T-helper 22 cell (primary cell): ENCODE results near the gene MYO18A.

Experiments used
- DNase-seq: peaks from one replicate; pipeline ENCODE4 v3.0.0-alpha.2; 2020; ENCODE audit warnings: low read depth

Gene MYO18A

DNA sequence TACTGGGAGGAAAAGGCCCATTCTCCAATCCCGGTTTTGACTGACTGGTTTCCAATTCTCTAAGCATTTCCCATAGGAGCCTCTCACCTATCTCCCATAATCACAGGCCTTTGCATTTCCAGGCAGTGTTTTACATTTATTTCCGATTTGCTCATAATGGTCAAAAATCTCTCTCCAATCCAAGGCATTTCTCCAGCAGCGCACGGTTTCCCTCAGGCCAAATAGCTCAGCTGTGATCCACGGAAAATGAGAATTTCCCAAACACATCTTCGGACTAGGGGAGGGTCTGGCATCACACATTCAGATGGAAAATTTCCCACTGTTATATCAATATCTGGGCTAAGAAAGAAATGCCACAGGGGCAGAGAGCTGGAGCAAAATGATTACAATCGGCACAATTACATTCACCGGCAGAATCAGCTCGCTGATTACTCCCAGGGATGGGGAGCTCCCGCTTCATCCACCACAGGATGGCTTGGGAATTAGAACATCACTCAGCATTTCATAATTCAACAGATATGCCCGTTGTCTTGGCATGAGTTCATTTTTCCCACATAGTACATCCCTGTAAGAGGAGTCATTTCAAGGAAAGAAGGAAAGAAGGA, 130.6 kb downstream of the MYO18A start:
- DNase-seq: no peak

DNA sequence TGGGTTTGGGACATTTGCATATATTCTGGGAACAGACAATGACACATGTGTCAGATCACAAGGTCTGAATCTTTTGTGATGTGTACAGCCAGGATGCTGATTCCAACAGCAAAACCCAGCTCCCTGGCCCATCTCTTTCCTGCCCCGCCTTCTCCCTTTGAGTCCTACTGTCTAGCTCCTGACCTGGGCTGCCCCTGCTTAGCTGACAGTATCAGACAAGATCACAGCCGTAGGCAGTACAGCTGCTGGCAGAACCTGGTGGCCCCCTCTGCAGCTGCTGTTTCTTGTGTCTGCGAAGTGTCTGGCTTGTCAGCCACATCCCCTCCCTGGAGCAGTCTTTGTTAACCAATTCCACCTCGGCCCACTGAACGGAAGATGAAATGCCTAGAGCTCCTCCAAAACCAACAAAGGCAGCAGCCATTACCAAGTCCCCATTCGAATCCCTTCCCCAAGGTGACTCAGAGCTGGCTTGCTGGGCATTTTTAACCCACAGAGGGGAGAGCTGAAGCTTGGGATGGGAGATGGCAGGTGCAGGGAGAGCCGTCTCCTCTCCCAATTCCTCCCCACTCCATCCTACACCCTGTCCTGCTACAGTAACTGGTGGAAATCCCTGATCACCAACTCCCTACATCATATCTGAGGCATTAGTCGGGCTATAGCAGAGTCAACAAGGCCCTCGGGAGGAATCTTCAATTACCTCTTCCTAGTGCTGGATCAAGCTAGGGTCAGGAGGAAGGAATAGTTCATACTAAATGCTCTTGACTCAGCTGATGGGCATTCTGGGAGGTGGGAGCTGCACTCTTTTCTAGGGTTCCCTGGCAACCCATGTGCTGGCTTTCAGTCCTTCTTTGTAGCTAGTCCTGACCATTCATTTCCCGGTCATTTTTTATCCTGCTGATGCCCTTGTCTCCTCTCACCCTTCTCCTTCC, 131.5 kb downstream of the MYO18A start:
- DNase-seq: no peak

DNA sequence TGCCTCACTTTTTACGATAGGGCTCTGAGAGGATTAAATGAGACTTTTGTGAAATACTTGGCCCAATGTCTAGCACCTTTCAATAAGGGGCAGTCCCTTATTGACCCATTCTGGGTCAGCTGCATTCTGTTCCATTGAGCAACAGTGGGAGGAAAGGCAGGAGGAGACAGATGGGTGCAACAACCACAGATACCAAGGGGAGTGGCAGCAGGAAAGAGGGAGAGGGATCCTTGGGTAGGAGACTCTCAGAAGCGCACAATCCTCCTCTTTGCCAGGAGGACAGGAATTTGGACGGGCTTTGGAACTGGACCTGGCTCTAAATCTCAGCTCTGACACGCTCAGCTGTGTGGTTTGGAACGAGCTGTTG, 133.7 kb downstream of the MYO18A start:
- DNase-seq: no peak

DNA sequence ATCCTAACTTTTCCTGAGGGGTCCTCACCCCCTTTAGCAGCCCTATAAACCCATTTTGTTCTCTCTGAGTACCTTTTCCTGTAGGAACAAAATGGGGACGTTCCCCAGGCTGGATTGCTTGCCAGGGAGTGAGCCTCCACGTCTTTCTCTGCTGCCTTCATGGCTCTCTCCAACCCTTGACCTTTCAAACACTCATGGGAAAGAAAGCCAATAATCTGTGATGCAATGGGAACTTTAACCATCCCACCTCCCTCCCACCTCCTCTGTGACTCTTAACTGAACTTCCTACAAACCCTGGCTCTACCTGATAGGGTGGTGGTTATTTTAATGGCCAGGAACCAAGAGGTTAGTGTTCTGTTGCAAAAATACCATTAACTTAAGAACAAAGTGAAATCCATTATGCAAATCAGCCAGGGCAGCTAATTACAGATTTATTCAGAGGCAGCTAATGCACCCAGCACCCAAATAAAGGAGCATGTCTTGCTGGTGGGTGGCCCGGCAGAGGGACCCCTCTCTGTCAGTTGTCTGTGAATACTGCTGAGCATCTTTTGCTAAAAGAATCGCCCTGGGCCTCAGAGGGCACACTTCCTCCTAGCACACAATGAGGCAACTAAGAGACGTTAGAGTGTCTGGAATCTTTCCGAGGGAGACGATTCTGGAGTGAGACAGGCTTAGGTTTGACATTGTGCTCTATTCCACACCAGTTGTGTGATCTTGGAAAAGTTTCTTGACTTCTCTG, 134.3 kb downstream of the MYO18A start:
- no peak for DNase-seq

DNA sequence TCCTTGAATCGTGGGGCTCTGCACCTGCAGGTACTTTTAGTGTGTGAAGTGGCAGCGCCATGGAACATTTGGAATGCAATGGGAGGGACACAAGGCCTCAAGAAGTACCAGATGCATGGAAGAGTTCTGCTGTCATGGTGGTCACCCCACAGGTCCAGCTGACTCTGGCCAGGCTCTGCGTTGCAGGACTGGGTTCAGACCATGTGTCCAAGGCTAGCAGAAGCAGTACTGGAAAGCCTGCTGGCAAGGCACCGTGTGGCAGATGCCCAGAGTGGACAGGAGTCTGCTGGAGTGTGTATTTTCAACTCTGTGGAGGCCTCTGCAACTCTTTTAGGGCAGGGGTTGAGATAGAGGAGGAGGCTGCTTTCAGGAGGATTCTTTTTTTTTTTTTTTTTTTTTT, 135.2 kb downstream of the MYO18A start:
- DNase-seq: no peak

DNA sequence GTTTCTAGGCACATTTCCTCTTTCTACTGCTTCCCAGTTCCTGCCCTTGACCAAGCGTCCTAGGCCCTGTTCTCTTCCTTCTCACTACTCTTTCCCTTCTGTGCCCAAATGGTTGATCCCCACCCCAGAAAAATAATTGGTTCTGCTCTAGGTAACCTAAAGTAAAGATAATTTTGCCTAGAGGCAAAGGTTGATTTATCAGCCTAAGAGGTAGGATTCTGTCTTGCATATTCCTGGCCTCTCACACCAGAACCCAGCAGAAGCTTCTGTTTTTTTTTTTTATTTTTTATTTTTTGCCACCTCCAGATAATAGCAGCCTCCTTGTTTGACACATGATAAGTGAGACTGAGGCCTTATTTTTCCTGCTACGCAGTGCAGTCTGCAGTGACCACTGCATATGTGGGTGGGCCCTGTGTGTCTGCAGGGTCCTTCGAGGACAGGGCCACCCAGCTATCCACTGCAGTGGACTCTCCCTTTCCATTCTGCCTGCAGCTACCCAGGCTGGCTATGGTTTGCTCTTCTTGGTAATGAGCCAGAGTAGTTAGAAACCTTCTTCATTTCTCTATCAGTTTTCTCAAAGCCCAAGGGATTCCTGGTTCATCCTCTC, 136.6 kb downstream of the MYO18A start:
- DNase-seq: no peak

DNA sequence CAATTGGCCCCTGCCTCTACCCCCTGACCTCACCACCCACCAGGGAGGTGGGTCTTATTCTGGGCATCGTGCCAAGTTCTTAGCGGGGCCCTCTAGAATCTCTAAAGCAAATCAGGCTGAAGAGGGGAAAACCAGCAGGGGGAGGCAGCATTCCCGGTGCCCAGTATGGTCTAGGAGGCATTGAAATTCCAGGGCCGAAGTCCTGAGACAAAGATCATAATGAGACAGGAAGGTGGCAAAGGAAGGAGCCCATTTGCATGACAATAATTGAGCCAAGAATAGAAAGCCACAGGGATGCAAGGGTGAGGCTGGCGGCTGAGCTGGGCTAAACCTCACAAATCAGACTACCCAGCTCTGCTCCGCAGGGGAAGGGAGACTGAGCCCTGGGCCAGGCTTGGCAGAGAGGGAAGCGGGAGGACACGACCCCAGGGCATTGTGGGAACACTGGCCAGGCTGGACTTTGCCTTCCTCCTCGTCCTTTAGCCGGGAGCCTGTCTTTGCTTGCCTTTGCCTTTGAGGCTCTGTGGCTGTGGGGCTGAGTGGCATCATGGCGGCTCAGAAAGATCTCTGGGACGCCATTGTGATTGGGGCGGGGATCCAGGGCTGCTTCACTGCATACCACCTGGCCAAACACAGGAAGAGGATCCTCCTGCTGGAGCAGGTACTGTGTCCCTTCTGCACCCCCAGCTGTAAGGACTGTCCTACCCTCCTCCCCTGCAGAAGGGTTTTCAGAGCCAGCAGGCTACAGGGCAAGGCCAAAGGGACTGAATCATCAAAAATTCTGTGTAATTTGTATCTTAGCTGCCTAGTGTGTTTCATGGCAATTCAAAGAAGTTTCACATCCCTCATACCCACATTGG, 137.3 kb downstream of the MYO18A start, which contains the start of gene PIPOX:
PIPOX (plus strand) TSS at position 463 of the 860 bp plus-strand sequence; CDS start at position 548, 85 bp downstream.
- no peak for DNase-seq

DNA sequence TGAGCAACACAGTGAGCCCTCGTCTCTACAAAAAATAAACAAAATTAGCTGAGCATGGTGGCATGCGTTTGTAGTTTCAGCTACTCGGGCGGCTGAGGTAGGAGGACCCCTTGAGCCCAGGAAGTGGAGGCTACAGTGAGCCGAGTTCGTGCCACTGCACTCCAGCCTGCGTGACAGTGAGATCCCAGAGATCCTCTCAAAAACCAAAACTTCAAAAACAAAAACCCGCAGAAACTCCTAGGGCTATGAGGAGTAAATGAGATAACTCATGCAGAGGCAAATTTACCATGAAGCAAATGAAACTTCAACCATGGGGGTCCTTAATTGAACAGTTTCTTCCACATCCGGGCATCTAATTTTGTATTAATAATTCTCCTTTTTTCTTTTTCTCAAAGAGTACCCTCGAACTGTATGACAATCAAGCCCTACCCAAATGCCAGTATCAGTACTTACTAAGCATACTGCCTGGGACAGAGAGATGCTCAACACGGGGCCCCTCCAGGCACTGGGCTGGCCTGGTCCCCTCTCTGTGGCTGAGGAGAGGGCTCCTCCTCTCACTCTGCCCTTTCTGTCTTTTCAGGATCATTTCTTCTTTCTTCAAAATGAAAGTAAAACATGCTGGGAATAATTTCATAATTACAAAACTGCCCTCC, 138.0 kb downstream of the MYO18A start:
- no peak for DNase-seq

DNA sequence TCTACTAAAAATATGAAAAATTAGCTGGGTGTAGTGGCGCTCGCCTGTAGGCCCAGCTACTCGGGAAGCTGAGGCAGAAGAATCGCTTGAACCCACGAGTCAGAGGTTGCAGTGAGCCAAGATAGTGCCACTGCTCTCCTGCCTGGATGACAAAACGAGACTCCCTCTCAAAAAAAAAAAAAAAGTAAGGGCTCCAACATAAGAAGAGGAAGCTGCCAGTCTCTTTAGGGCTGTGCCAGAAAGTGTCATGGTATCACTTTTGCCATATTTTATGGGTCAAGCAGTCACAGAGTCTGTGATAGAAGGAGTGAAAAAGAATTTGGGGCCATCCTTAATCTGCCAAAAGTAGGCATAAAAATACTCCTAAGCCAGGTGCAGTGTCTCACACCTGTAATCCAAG, 138.6 kb downstream of the MYO18A start:
- DNase-seq: no peak

DNA sequence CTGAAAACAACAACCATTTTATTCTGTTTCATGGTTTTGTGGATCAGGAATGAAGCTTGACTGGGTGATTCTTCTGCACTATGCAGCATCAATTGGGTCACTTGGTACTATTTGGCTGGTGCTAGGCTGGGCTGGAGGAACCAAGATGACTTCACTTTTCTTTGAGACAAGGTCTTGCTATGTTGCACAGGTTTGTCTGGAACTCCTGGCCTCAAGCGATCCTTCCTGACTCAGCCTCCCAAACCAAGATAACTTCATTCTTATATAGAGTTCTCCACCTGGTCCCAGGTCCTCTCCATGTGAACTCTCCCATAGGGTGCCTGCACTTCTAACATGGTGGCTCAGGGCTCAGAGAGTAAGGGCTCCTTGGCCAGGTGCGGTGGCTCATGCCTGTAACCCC, 139.1 kb downstream of the MYO18A start:
- no peak for DNase-seq

DNA sequence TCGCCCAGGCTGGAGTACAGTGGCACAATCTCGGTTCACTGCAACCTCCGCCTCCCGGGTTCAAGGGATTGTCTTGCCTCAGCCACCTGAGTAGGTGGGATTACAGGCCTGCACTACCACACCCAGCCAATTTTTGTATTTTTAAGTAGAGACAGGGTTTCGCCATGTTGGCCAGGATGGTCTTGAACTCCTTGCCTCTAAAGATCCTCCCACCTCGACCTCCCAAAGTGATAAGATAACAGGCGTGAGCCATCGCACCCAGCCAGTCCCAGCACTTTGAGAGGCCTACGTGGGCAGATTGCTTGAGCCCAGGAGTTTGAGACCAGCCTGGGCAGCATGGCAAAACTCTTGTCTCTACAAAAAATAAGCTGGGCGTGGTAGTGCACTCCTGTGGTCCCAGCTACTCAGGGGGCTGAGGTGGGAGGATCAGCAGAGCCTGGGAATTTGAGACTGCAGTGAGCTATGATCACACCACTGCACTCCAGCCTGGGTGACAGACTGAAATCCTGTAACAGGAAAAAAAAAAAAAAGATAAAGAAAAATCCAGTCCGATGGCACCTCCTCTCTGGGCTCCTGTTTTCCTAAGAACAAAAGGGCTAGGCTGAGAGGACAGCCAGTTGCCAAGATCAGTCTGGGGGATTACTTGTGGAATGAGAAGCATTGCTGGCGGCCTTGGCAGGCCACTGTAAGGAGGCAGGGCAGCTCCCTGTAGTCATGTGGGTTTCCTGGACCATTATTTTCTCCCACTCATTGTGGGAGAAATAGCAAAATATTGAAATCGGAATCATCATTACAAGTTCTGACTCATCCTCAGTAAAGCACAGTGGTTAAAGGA, 140.2 kb downstream of the MYO18A start:
- DNase-seq: no peak

DNA sequence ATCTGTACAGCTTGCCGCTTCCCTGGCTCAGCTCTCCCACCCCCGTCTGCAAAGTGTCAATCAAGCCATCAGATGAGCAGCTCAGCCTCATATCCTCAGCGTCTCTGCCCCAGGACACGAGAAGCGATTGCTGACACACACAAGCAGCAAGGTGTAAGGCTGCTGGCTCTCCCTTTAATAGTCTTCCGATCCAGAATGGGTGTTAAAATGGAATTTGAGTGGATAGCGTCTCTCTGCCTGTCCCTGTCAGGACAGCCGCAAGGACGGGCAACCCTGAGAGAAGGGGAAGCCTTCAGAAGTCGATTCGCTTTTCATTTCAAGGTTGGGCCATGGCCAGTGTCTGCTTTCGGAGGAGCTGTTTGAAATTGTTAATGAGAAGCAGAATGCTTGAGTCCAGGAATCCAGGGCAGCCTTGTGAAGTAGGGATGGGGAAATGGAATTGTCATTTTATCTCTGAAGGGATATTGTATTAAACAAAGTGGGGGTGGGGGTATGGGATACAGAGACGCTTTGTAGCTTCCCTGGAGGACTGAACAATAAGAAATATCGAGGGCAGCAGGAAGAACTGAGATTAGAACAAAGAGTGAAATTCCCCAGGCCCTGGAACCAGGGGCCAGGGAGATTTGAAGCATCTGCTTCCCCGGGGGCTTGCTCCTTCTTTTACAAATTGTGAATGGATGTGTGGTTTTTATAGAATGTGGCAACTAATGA, 142.0 kb downstream of the MYO18A start:
- no peak for DNase-seq

DNA sequence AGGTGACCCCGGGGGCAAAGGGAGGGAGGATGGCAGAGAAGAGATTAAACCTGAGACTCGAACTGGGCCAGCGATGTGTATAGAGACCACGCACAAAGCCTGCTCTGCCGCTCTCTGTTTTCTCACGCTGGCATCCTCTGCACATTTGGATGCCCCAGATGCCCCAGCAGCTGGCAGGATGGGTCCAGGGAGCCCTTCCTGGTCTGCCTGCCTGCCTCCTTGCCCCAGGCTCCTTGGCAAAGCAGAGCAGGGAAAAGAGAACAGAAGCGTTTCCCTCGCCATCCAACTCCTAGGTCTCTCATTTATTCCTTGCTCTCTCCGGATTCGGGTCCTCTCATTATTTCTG, 142.5 kb downstream of the MYO18A start:
- DNase-seq: no peak

DNA sequence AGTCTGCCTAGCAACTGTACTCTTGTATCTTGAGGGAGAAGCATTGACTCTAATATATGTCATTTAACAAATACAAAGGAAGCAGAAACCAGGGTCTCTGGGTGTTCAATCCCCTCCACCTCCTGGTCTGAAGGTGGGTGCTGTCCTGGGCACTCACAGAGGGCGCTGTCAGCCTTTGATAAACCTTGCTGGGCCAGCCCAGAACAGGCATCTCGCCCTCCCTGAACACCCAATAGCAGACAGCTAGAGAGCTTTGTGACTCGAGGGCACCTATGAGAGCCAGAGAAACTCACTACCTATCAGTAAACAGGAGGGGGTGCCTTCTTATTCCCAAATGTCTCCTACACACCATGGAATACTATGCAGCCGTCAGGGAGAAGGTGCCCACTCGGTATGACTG, 143.6 kb downstream of the MYO18A start:
- no peak for DNase-seq

DNA sequence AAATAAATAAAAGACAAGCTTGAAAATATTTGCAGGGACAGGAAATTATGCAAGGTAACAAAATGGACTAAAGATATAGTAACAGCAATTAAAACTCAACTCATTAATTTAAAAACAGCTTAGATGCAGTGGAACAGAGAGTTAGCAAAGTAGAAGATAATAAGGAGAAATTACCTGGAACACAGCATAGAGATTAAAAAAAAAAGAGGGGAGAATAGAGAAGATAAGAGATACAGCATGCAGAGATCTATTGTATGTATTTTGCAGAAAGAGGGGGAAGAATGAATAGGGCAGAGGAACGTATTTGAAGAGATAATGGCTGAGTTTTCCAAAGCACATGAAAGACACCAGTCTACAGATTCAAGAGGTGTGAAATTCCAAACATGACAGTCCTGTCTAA, 145.7 kb downstream of the MYO18A start:
- DNase-seq: no peak

DNA sequence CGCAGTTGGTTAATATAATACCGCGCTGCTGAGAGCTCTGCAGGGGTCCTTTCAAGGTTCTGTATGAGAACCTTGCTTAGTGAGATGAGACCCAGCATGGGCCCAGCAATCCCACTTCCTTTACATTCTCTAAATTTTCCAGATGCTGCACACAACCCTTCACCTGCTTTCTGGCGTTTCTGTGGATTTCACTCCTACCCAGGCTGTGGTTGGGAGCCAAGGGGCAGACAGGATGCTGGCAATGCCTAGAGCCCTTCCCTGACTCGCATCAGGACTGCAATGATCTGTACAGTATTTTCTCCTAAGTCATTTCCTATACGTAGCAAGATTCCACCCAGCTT, 147.4 kb downstream of the MYO18A start:
- no peak for DNase-seq

DNA sequence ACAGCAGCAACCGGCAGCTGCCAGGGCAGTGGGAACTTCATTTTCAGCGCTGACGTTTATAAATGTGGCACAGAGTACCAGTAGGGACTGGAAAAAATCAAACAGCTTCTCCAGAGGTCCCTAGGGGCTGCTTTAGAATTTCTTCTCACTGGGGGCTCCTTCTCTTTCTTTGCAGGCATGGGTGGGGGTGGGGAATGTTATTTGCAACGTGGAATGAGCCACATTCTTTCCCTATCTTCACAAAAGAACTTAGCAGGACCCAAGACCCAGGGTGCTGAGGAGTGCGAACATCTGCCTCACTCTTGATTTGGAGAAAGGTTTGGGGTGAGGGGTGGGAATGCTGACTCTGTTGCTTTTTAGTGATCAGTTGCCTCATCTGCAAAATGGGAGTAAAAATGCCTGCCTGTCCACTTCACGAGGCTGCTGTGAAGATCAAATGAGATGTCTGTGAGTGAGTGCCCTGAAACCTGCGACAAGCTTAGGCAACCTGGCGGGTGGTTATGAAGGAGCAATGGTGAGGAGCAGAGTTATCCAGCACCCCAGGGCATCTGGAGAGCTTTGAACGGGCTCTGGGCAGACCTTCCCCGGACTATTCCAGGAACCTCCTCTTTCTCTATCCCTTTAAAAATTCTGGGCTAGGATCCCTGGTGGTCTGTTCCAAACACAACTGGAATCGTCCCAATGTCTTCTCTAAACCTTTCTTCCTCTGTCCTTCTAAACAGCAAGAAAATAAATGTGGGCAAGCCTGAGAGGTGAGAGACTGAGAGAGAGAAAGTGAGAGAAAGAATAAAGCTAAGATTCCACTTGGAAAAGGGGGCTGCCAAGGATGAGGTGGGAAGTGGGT, 148.0 kb downstream of the MYO18A start:
- DNase-seq: no peak

DNA sequence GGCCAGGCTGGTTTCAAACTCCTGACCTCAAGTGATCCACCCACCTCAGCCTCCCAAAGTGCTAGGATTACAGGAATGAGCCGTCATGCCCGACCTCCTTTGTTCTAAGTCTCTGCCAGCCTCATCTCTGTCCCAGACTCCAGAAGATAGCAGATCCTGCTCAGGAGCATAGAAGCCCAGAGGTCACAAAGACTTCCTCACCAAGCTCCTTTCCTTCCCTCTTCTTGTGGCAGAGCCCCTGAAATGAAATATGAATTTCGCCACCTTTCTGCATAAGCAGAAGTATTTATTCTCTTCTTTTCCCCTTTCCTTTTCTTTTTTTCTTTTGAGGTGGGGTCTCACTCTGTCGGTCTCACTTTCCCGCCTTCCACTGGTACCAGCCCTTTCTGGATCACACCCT, 148.7 kb downstream of the MYO18A start:
- DNase-seq: no peak
